ENCODE data around the gene TST. TPM values are rescaled to one million over a fixed set of nuclear protein-coding genes. Genes with fewer than 3 reads are reported as not detected.

Gene TST
- total RNA-seq, 2 experiments from 2014 or later: 5.5 TPM

DNA sequence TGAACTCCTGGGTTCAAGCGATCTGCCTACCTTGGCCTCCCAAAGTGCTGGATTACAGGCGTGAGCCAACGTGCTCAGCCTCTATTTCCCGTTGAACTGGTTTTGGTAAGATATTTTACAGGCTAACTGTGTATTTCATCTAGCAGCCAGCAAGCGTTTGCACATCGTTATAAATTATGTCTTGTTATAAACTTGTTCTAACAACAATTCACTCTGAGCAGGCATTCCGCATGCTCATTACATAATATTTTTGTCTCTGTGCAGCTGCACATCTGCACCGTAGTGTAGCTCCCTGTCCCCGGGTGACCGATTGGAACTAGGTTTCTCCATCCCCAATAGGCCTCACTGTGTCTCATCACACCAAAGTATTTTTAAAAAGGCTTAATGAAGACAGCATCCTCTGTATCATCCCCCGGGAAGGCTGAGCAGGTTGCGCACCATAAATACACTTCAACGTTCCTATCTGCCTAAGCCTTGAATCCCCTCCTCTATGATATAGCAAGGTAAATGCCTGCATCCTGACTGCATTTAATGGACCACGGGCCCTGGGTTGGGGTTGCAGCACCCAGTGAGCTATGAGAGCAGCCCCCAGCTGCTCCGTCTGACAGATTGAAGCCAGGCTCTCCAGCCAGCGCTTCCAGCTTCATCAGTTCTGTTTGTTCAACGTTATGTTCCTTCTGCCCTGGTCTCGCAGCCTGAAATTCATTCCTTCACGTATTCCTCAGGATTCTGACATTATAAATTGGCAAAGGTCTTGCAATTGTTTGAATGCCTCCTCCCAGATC, 47.7 kb downstream of the TST start:
- Mint-ChIP-seq H3K36me3 (no peaks in the 10 kb centered on the region), H3K4me1 (ENCODE audit: low read depth) (no peaks in the 10 kb centered on the region), H3K9me3 (no peaks in the 10 kb centered on the region), H3K27ac (no peak overlapping the region), H3K27me3 (no peaks in the 10 kb centered on the region), H3K4me3 (no peak overlapping the region)
- ChIA-PET POLR2A (no interaction called here), CTCF (interaction anchor here (1.4 to 2.7 kb wide), 2 partner anchors 115 to 189 kb away, joined by 8 read pairs; no protein-coding TSS in a partner anchor)
- DNase-seq: no peak
- intact Hi-C loops (cut with micrococcal nuclease): no loop called here

DNA sequence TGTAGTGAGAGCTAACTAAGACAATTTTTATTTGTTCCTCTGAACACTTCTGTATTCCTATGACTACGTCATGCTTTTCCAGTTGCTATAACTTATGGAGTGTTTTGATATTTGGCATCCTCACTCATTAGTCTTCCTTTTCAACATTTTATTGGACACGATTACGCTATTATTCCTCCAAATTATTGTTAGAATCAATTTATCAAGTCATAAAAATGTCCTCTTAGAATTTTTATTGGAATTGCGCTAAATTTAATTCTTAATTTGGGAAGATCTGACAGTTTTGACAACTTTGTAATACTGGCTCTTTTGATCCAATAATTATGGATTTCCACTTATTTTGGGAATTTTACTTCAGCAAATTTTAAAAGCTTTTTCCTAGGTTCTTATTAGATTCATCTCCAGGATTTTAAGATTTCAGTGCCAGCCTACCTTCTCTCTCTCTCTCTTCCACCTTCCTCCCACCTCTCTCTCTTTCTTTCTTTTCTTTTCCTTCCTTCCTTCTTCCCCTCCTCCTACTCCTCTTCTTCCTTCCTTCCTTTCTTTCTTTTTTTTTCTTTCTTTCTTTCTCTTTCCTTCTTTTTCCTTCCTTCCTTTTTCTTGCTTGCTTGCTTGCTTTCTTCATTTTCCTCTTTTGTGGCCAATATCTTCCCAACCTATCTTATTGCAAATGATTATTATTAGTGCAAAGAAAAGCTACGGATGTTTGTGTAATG, 50.8 kb downstream of the TST start:
- CTCF ChIA-PET: interaction anchor here (0.7 to 5.6 kb wide), 4 partner anchors 9 to 112 kb away, joined by 3 to 30 read pairs (median 7); no protein-coding TSS in a partner anchor
- no peaks in the 10 kb centered on the region for H3K9me3 Mint-ChIP-seq
- no peaks in the 10 kb centered on the region for H3K4me1 Mint-ChIP-seq (ENCODE audit: low read depth)
- no peaks in the 10 kb centered on the region for H3K36me3 Mint-ChIP-seq
- H3K4me3 Mint-ChIP-seq: no peak overlapping the region
- no peak overlapping the region for H3K27ac Mint-ChIP-seq
- POLR2A ChIA-PET: no interaction called here
- DNase-seq: no peak
- H3K27me3 Mint-ChIP-seq: no peaks in the 10 kb centered on the region
- intact Hi-C loops (cut with micrococcal nuclease): no loop called here

DNA sequence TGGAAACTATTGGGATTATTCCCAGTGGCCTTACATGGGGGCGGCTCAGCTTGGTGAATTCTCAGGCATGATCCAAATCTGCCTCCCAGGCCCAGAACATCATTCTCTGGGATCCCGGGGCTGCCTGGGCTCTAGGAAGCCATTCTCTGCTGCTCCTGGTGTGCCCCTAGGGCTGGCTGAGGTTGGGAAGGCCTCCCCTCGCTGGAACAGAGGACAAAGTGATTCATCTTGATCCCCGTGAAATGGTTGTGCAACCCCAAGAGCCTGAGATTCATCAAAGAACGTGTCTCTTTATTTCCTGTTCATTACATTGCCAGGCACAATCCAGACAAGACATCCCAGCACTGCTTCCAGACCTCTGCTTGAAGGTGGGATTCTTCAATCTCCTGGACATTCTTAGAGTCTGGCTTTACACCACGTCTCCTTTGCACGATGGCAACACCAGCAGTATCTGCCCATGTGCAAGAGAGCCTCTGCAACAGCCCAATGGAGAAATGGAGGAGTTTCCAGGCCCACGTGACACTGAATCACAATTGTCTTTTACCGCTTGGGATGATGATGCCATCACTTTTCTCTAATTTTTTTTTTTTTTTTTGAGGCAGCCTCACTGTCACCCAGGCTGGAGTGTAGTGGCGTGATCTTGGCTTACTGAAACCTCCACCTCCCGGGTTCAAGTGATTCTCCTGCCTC, 52.3 kb downstream of the TST start:
- no peak overlapping the region for H3K4me3 Mint-ChIP-seq
- ChIA-PET CTCF (interaction anchor here (2.0 to 5.6 kb wide), 2 partner anchors 10 to 111 kb away, joined by 10 to 30 read pairs; no protein-coding TSS in a partner anchor), POLR2A (no interaction called here)
- no peaks in the 10 kb centered on the region for H3K9me3 Mint-ChIP-seq
- no peaks in the 10 kb centered on the region for H3K27me3 Mint-ChIP-seq
- no peak overlapping the region for H3K27ac Mint-ChIP-seq
- H3K36me3 Mint-ChIP-seq: no peaks in the 10 kb centered on the region
- no peak for DNase-seq
- intact Hi-C loops (cut with micrococcal nuclease): no loop called here
- H3K4me1 Mint-ChIP-seq (ENCODE audit: low read depth): no peaks in the 10 kb centered on the region

DNA sequence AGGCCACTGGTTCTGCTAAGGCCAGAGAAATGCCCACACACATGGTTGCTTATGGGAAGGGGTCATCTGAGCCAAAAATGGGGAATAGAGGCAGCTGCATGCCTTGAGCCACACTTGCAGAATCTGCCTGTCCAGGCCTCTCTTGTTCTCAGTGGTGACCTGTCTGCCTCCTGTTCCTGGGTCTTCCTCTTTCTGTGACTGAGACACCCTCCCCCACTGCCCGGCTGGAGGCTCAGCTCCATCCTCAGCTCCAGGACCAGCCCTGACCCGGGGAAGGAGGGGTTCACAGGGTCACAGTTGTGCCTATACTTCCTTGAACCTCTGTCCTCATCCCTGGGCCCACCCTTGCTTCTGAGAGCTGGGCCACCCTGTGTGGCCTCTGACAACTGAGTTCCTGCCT, 53.6 kb downstream of the TST start:
- no peak for DNase-seq
- Mint-ChIP-seq H3K4me3 (no peak overlapping the region), H3K4me1 (ENCODE audit: low read depth) (no peaks in the 10 kb centered on the region), H3K27me3 (peaks cover 8% of the 10 kb centered on the region), H3K27ac (no peak overlapping the region), H3K9me3 (no peaks in the 10 kb centered on the region), H3K36me3 (no peaks in the 10 kb centered on the region)
- POLR2A ChIA-PET: no interaction called here
- CTCF ChIA-PET: interaction anchor here (1.0 to 5.6 kb wide), 2 partner anchors 12 to 209 kb away, joined by 3 to 30 read pairs; no protein-coding TSS in a partner anchor
- intact Hi-C loops (cut with micrococcal nuclease): no loop called here

DNA sequence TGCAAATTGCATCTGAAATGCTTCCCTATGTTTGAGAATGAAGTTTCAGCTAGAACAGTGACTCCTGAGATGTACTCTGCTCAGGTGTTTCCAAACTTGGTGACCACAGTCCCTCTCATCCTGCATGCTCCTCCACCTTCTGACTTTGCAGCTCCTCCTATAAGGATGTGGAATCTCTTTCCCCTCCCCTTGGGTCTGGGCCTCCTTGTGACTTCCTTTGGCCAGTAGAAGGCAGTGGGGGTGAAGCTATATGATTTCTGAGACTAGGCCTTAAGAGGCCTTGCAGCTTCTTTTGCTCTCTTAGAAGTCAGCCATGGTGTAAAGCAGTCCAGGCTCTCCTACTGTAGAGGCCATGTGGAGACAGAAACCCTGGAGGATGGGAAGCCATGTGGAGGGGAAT, 55.1 kb downstream of the TST start:
- Mint-ChIP-seq H3K36me3 (no peaks in the 10 kb centered on the region), H3K9me3 (no peaks in the 10 kb centered on the region), H3K4me1 (ENCODE audit: low read depth) (no peaks in the 10 kb centered on the region), H3K4me3 (no peak overlapping the region), H3K27me3 (peaks cover 8% of the 10 kb centered on the region), H3K27ac (no peak overlapping the region)
- CTCF ChIA-PET: interaction anchor here (0.8 to 5.6 kb wide), 3 partner anchors 13 to 206 kb away, joined by 3 to 30 read pairs (median 3); no protein-coding TSS in a partner anchor
- no peak for DNase-seq
- intact Hi-C loops (cut with micrococcal nuclease): no loop called here
- POLR2A ChIA-PET: no interaction called here

DNA sequence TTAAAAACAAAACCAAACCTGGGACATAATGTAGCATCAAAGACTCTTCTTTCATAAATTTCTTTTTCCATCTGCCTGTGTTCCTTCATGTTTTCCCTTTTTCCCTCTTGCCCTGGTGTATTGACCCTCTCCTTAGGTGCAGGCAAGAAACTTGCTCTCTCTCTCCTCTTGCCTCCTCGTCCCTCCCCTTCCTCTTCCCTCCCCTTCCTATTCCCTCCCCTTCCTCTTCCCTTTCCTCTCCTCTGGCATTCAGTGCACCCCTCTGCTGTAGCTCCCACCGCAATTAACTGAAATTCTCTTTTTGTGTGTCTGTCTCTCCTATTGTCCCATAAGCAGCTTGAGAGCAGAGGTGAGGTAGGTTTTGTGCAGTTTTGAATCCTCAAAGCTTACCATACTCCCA, 55.9 kb downstream of the TST start:
- H3K4me3 Mint-ChIP-seq: no peak overlapping the region
- intact Hi-C loops (cut with micrococcal nuclease): no loop called here
- no peaks in the 10 kb centered on the region for H3K9me3 Mint-ChIP-seq
- H3K4me1 Mint-ChIP-seq (ENCODE audit: low read depth): no peaks in the 10 kb centered on the region
- ChIA-PET POLR2A (no interaction called here), CTCF (interaction anchor here (1.7 kb wide), 1 partner anchor 14 kb away, joined by 5 read pairs; no protein-coding TSS in a partner anchor)
- no peak overlapping the region for H3K27ac Mint-ChIP-seq
- no peak for DNase-seq
- peaks cover 8% of the 10 kb centered on the region for H3K27me3 Mint-ChIP-seq
- no peaks in the 10 kb centered on the region for H3K36me3 Mint-ChIP-seq

DNA sequence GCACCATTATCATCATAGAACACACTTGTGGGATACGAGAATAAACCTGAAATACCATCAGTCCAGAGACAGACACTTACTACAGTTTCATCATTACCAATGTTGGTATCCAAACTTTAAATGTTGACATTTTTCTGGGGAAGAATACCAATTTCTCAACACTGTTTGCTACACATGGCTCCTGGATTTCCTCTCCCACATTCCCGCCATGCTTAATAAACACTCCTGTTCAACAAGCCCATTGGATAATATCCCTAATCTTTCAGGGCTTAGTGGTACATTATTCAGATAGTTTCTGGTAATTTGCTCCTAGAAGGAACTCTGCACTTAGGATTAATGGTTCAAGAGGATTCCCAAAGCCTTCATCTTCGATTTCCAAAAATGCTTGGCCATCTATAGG, 57.6 kb downstream of the TST start:
- no peaks in the 10 kb centered on the region for H3K36me3 Mint-ChIP-seq
- H3K27me3 Mint-ChIP-seq: peaks cover 8% of the 10 kb centered on the region
- peaks cover 4% of the 10 kb centered on the region for H3K9me3 Mint-ChIP-seq
- no peak for DNase-seq
- no peak overlapping the region for H3K4me3 Mint-ChIP-seq
- CTCF ChIA-PET: interaction anchor here (0.9 to 2.1 kb wide), 5 partner anchors 15 to 180 kb away, joined by 3 to 8 read pairs (median 4); no protein-coding TSS in a partner anchor
- H3K27ac Mint-ChIP-seq: no peak overlapping the region
- POLR2A ChIA-PET: no interaction called here
- intact Hi-C loops (cut with micrococcal nuclease): no loop called here
- no peaks in the 10 kb centered on the region for H3K4me1 Mint-ChIP-seq (ENCODE audit: low read depth)

Other genes starting within 250 kb of the TST start
- gene IFT27, start 243.3 kb downstream of the TST start, total RNA-seq: 10 to 100 TPM; 27.9 to 32.1 TPM
- not detected for gene PVALB, start 202.4 kb downstream of the TST start, total RNA-seq
- gene NCF4, start 158.4 kb downstream of the TST start, total RNA-seq: 1 to 10 TPM; 8.7 to 9.3 TPM
- gene CSF2RB, start 105.8 kb downstream of the TST start, total RNA-seq: under 1 TPM; 0.22 to 0.48 TPM
- gene MPST, start 295 bp upstream of the TST start, total RNA-seq: 10 to 100 TPM; 16.9 to 17.6 TPM
- 10 to 100 TPM; 46.0 to 47.3 TPM for gene KCTD17, start 32.3 kb upstream of the TST start, total RNA-seq
- 10 to 100 TPM; 39.9 to 42.1 TPM for gene TMPRSS6, start 90.3 kb upstream of the TST start, total RNA-seq
- 100 to 1,000 TPM; 306 to 310 TPM for gene IL2RB, start 130.5 kb upstream of the TST start, total RNA-seq
- 10 to 100 TPM; 11.1 to 13.0 TPM for gene C1QTNF6, start 168.8 kb upstream of the TST start, total RNA-seq
- gene SSTR3, start 193.0 kb upstream of the TST start, total RNA-seq: 1 to 10 TPM; 8.5 to 9.3 TPM
- gene RAC2, start 224.8 kb upstream of the TST start, total RNA-seq: 100 to 1,000 TPM; 714 to 727 TPM